Thyroid gland (tissue), 4 donors: ENCODE measurements around the gene MAT2B.
A peak's percentile ranks its signal among the peaks of the same experiment; 100 is the strongest.

Experiments
- POLR2A ChIP-seq, 2 donors: fragments of 450-650 bp; IDR thresholded peaks; one replicate each; pipeline ENCODE4 v1.6.1; 2017; ENCODE audit warnings: antibody characterized with exemption in 2 of 2, mild to moderate bottlenecking in 2 of 2, moderate library complexity in 1 of 2
- TF ChIP-seq, protein P1 (sequence below), 6 experiments: fragments of 200-600 bp in 3 of 6; fragments of 450-650 bp in 3 of 6; sonication (generic) in 3 of 6; IDR thresholded peaks; one replicate each; pipeline ENCODE4 v1.5.1; 2016 to 2019; ENCODE audit warnings: antibody characterized with exemption in 6 of 6, mild to moderate bottlenecking in 2 of 6, inconsistent platforms in 1 of 6, moderate library complexity in 1 of 6

DNA sequence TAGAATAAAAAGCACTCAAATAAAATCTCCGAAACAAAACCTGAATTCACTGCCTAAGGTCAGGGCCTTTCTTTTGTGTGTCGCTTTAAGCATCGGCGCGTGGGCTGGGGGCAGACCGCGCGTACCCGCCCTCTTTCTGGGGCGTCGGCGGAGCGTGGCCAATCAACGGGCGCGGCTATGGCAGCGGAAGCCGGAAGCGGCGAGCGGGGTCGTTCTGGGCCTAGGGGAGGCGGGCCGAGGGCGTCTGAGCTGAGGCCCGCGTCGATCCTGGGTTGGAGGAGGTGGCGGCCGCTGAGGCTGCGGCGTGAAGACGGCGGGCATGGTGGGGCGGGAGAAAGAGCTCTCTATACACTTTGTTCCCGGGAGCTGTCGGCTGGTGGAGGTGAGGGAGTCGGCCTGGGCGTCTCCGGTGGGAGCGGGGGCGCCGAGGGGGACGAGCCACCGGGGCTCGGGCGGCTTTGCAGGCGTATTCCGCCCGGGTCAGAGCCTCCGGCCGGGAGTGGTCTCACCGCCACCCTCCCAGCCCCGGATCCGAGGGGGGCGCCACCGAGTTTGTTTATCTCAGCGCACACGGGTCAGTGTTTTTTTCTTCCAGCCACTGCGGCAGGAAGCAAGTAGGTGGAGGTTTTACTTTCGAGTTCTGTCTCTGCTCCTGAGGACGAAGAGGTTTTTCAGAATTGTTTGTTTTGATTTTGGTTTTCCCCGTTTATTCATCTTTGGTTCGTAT lies at the start of gene MAT2B:
- peak; percentile 82 to 97 for TF ChIP-seq POLR2A (IDR thresholded peaks at IDR 0.05)
- TF ChIP-seq, protein P1, sequence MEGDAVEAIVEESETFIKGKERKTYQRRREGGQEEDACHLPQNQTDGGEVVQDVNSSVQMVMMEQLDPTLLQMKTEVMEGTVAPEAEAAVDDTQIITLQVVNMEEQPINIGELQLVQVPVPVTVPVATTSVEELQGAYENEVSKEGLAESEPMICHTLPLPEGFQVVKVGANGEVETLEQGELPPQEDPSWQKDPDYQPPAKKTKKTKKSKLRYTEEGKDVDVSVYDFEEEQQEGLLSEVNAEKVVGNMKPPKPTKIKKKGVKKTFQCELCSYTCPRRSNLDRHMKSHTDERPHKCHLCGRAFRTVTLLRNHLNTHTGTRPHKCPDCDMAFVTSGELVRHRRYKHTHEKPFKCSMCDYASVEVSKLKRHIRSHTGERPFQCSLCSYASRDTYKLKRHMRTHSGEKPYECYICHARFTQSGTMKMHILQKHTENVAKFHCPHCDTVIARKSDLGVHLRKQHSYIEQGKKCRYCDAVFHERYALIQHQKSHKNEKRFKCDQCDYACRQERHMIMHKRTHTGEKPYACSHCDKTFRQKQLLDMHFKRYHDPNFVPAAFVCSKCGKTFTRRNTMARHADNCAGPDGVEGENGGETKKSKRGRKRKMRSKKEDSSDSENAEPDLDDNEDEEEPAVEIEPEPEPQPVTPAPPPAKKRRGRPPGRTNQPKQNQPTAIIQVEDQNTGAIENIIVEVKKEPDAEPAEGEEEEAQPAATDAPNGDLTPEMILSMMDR (IDR thresholded peaks at IDR 0.05), result peak in 3 of 6 experiments; percentile 28 to 37 (median 36)
